Activated CD4-positive, alpha-beta memory T cell treated with anti-CD3 and anti-CD28 coated beads, Interleukin-2, amount 10 ng/mL, durations not matched to agents 7 days and 5 days (primary cell): ENCODE measurements around the gene IMMP2L. TPM values are rescaled to one million over a fixed set of nuclear protein-coding genes. Genes with fewer than 3 reads are reported as not detected.
"Not testable (repeated sequence)": the region's sequence is repeated elsewhere in the genome, so short reads cannot be mapped to it uniquely, and the experiment has no call there.

Source experiments
- CTCF ChIA-PET: fragments of 350-600 bp; sonication (Branson Sonifier 250); formaldehyde crosslinking; loops from one replicate; lab custom pipeline; 2021; ENCODE audit warnings: antibody characterized with exemption, inconsistent platforms; lab: Charles Lee
- POLR2A ChIA-PET: fragments of 350-600 bp; sonication (Branson Sonifier 250); formaldehyde crosslinking; loops from one replicate; lab custom pipeline; 2021; ENCODE audit warnings: antibody characterized with exemption; lab: Charles Lee
- DNase-seq: peaks from one replicate; pipeline ENCODE4 v3.0.0-alpha.2; 2020
- H3K27ac Mint-ChIP-seq: one replicate; pipeline ENCODE4 v1.8.0; 2021; ENCODE audit warnings: mild to moderate bottlenecking, mixed read lengths
- H3K27me3 Mint-ChIP-seq: one replicate; pipeline ENCODE4 v1.8.0; 2021; ENCODE audit warnings: mixed read lengths
- H3K36me3 Mint-ChIP-seq: one replicate; pipeline ENCODE4 v1.8.0; 2021; ENCODE audit warnings: low read depth, mixed read lengths
- H3K4me1 Mint-ChIP-seq: one replicate; pipeline ENCODE4 v1.8.0; 2021; ENCODE audit warnings: mixed read lengths
- H3K4me3 Mint-ChIP-seq: one replicate; pipeline ENCODE4 v1.8.0; 2021; ENCODE audit warnings: mild to moderate bottlenecking, mixed read lengths
- H3K9me3 Mint-ChIP-seq: one replicate; pipeline ENCODE4 v1.8.0; 2021; ENCODE audit warnings: mixed read lengths
- total RNA-seq, 2 experiments: library from RNA; stranded (reverse); gene quantifications; one replicate each; pipeline ENCODE4 v1.2.3, GENCODE V29; 2021

Gene IMMP2L
- total RNA-seq, 2 experiments from 2014 or later: 5.9 to 7.6 TPM

GRCh38 chr7:111459757-111460280 lies 102.5 kb downstream of the IMMP2L start:
- no peak for DNase-seq
- ChIA-PET POLR2A (no interaction called here), CTCF (no interaction called here)
- H3K4me3 Mint-ChIP-seq: no peak overlapping the region
- no peaks in the 10 kb centered on the region for H3K9me3 Mint-ChIP-seq
- no peak overlapping the region for H3K27ac Mint-ChIP-seq
- no peaks in the 10 kb centered on the region for H3K27me3 Mint-ChIP-seq
- H3K36me3 Mint-ChIP-seq: no peaks in the 10 kb centered on the region
- no peaks in the 10 kb centered on the region for H3K4me1 Mint-ChIP-seq

GRCh38 chr7:111459065-111459756 lies 103.1 kb downstream of the IMMP2L start:
- no peaks in the 10 kb centered on the region for H3K9me3 Mint-ChIP-seq
- CTCF ChIA-PET: no interaction called here
- no peaks in the 10 kb centered on the region for H3K4me1 Mint-ChIP-seq
- H3K27ac Mint-ChIP-seq: no peak overlapping the region
- POLR2A ChIA-PET: no interaction called here
- H3K36me3 Mint-ChIP-seq: no peaks in the 10 kb centered on the region
- no peak overlapping the region for H3K4me3 Mint-ChIP-seq
- H3K27me3 Mint-ChIP-seq: no peaks in the 10 kb centered on the region
- DNase-seq: no peak

GRCh38 chr7:111450705-111451104 lies 111.6 kb downstream of the IMMP2L start:
- H3K27me3 Mint-ChIP-seq, H3K36me3 Mint-ChIP-seq, H3K27ac Mint-ChIP-seq, CTCF ChIA-PET, DNase-seq, H3K4me1 Mint-ChIP-seq, POLR2A ChIA-PET, H3K4me3 Mint-ChIP-seq, H3K9me3 Mint-ChIP-seq: not testable (repeated sequence)

GRCh38 chr7:111447502-111447901 lies 114.8 kb downstream of the IMMP2L start:
- H3K36me3 Mint-ChIP-seq, H3K27me3 Mint-ChIP-seq, DNase-seq, H3K4me1 Mint-ChIP-seq, H3K9me3 Mint-ChIP-seq, CTCF ChIA-PET, POLR2A ChIA-PET, H3K4me3 Mint-ChIP-seq, H3K27ac Mint-ChIP-seq: not testable (repeated sequence)

GRCh38 chr7:111439977-111440376 lies 122.3 kb downstream of the IMMP2L start:
- Mint-ChIP-seq H3K36me3 (no peaks in the 10 kb centered on the region), H3K9me3 (peaks cover 12% of the 10 kb centered on the region), H3K27me3 (no peaks in the 10 kb centered on the region), H3K4me1 (no peaks in the 10 kb centered on the region), H3K27ac (no peak overlapping the region), H3K4me3 (no peak overlapping the region)
- POLR2A ChIA-PET: no interaction called here
- CTCF ChIA-PET: no interaction called here
- no peak for DNase-seq

- Mint-ChIP-seq H3K36me3 (no peaks in the 10 kb centered on the region), H3K27me3 (no peaks in the 10 kb centered on the region), H3K9me3 (peaks cover 12% of the 10 kb centered on the region), H3K4me1 (no peaks in the 10 kb centered on the region), H3K27ac (no peak overlapping the region), H3K4me3 (no peak overlapping the region)
- DNase-seq: no peak
- POLR2A ChIA-PET: no interaction called here
- CTCF ChIA-PET: no interaction called here
Observed at GRCh38 chr7:111438369-111439289, 123.7 kb downstream of the IMMP2L start.

GRCh38 chr7:111437736-111438135 lies 124.6 kb downstream of the IMMP2L start:
- DNase-seq: no peak
- Mint-ChIP-seq H3K27me3 (no peaks in the 10 kb centered on the region), H3K4me3 (no peak overlapping the region), H3K4me1 (no peaks in the 10 kb centered on the region), H3K36me3 (no peaks in the 10 kb centered on the region), H3K9me3 (peaks cover 15% of the 10 kb centered on the region), H3K27ac (no peak overlapping the region)
- CTCF ChIA-PET: no interaction called here
- POLR2A ChIA-PET: no interaction called here

GRCh38 chr7:111436608-111437007 lies 125.7 kb downstream of the IMMP2L start:
- ChIA-PET POLR2A (no interaction called here), CTCF (no interaction called here)
- Mint-ChIP-seq H3K4me1 (no peaks in the 10 kb centered on the region), H3K9me3 (peaks cover 15% of the 10 kb centered on the region), H3K27me3 (no peaks in the 10 kb centered on the region), H3K4me3 (no peak overlapping the region), H3K27ac (no peak overlapping the region), H3K36me3 (no peaks in the 10 kb centered on the region)
- no peak for DNase-seq

GRCh38 chr7:111433426-111433825 lies 128.9 kb downstream of the IMMP2L start:
- DNase-seq: no peak
- no peak overlapping the region for H3K4me3 Mint-ChIP-seq
- no peak overlapping the region for H3K27ac Mint-ChIP-seq
- H3K27me3 Mint-ChIP-seq: no peaks in the 10 kb centered on the region
- ChIA-PET CTCF (no interaction called here), POLR2A (no interaction called here)
- H3K9me3 Mint-ChIP-seq: peaks cover 11% of the 10 kb centered on the region
- H3K4me1 Mint-ChIP-seq: no peaks in the 10 kb centered on the region
- H3K36me3 Mint-ChIP-seq: no peaks in the 10 kb centered on the region

- ChIA-PET CTCF (no interaction called here), POLR2A (no interaction called here)
- H3K4me3 Mint-ChIP-seq: no peak overlapping the region
- H3K27me3 Mint-ChIP-seq: no peaks in the 10 kb centered on the region
- no peaks in the 10 kb centered on the region for H3K36me3 Mint-ChIP-seq
- H3K27ac Mint-ChIP-seq: no peak overlapping the region
- no peak for DNase-seq
- H3K9me3 Mint-ChIP-seq: peaks cover 4% of the 10 kb centered on the region
- H3K4me1 Mint-ChIP-seq: no peaks in the 10 kb centered on the region
Observed at GRCh38 chr7:111429781-111430180, 132.5 kb downstream of the IMMP2L start.

GRCh38 chr7:111424768-111425167 lies 137.5 kb downstream of the IMMP2L start:
- H3K27me3 Mint-ChIP-seq: no peaks in the 10 kb centered on the region
- no peak for DNase-seq
- H3K27ac Mint-ChIP-seq: no peak overlapping the region
- ChIA-PET CTCF (no interaction called here), POLR2A (no interaction called here)
- peaks cover 8% of the 10 kb centered on the region for H3K9me3 Mint-ChIP-seq
- no peak overlapping the region for H3K4me3 Mint-ChIP-seq
- H3K36me3 Mint-ChIP-seq: no peaks in the 10 kb centered on the region
- H3K4me1 Mint-ChIP-seq: no peaks in the 10 kb centered on the region

GRCh38 chr7:111414374-111414773 lies 147.9 kb downstream of the IMMP2L start:
- H3K4me1 Mint-ChIP-seq: no peaks in the 10 kb centered on the region
- no peaks in the 10 kb centered on the region for H3K27me3 Mint-ChIP-seq
- CTCF ChIA-PET: no interaction called here
- no peak overlapping the region for H3K27ac Mint-ChIP-seq
- POLR2A ChIA-PET: no interaction called here
- H3K9me3 Mint-ChIP-seq: no peaks in the 10 kb centered on the region
- no peak overlapping the region for H3K4me3 Mint-ChIP-seq
- DNase-seq: no peak
- no peaks in the 10 kb centered on the region for H3K36me3 Mint-ChIP-seq

- ChIA-PET CTCF (no interaction called here), POLR2A (no interaction called here)
- H3K9me3 Mint-ChIP-seq: no peaks in the 10 kb centered on the region
Observed at GRCh38 chr7:111413739-111414138, 148.6 kb downstream of the IMMP2L start.

More at GRCh38 chr7:111413739-111414138, 148.6 kb downstream of the IMMP2L start:
- H3K4me1 Mint-ChIP-seq: no peaks in the 10 kb centered on the region
- DNase-seq: no peak
- no peak overlapping the region for H3K27ac Mint-ChIP-seq
- no peaks in the 10 kb centered on the region for H3K27me3 Mint-ChIP-seq
- H3K36me3 Mint-ChIP-seq: no peaks in the 10 kb centered on the region
- no peak overlapping the region for H3K4me3 Mint-ChIP-seq
